HCT116 (cell line): ENCODE data around the gene ZNF135.

ENCODE experiments used
- ELF1 ChIP-seq: IDR thresholded peaks from 2 replicates; pipeline ENCODE4 v1.6.1; 2012; ENCODE audit warnings: low read depth, borderline replicate concordance
- POLR2AphosphoS5 ChIP-seq: IDR thresholded peaks from 2 replicates; pipeline ENCODE4 v1.6.1; 2011; ENCODE audit warnings: mild to moderate bottlenecking, low read depth, low read length, moderate library complexity

GRCh38 chr19:58086825-58087710 is 28.0 kb downstream of the ZNF135 start:
- TF ChIP-seq ELF1 (no peak), POLR2AphosphoS5 (no peak)
